Placental pericyte (primary cell): Measurements from ENCODE around the gene PARP1. TPM values are rescaled to one million over a fixed set of nuclear protein-coding genes. Genes with fewer than 3 reads are reported as not detected.

ENCODE experiments used
- total RNA-seq: library from RNA; depleted of rRNA; stranded (reverse); fragments of >200 nt; gene quantifications from 2 replicates; pipeline ENCODE4 v1.2.3, GENCODE V29; 2012

Gene PARP1
- 51.0 and 104 TPM in 2 replicates for total RNA-seq

GRCh38 chr1:226407497-226408284, at the start of gene PARP1:
PARP1 (minus strand) TSS chr1:226408093; CDS start chr1:226407929, 164 bp downstream.

Other genes starting within 250 kb of the PARP1 start
- 74.6 and 99.2 TPM in 2 replicates for gene ACBD3, start 221.4 kb downstream of the PARP1 start, total RNA-seq
- gene MIXL1, start 184.4 kb downstream of the PARP1 start, total RNA-seq, result 0.44 TPM in 1 of 2 replicates, not detected in the other
- 1.8 and 11.7 TPM in 2 replicates for gene LIN9, start 98.9 kb downstream of the PARP1 start, total RNA-seq
- not detected in 2 replicates for gene STUM, start 140.7 kb upstream of the PARP1 start, total RNA-seq